GM19099 (cell line): ENCODE measurements around the gene CACNG3.

ENCODE experiments used
- POLR2A ChIP-seq: IDR thresholded peaks from 3 replicates; pipeline ENCODE4 v1.6.1; 2011; ENCODE audit warnings: low read depth; ENCODE audit not compliant: insufficient read length; ENCODE audit errors: extremely low read depth

CACNG3 gene

GRCh38 chr16:24302636-24303035 lies 46.5 kb downstream of the CACNG3 start:
- TF ChIP-seq POLR2A = no peak

- TF ChIP-seq POLR2A = no peak
These were observed 52.1 kb downstream of the CACNG3 start for GRCh38 chr16:24308200-24308599.

DNA sequence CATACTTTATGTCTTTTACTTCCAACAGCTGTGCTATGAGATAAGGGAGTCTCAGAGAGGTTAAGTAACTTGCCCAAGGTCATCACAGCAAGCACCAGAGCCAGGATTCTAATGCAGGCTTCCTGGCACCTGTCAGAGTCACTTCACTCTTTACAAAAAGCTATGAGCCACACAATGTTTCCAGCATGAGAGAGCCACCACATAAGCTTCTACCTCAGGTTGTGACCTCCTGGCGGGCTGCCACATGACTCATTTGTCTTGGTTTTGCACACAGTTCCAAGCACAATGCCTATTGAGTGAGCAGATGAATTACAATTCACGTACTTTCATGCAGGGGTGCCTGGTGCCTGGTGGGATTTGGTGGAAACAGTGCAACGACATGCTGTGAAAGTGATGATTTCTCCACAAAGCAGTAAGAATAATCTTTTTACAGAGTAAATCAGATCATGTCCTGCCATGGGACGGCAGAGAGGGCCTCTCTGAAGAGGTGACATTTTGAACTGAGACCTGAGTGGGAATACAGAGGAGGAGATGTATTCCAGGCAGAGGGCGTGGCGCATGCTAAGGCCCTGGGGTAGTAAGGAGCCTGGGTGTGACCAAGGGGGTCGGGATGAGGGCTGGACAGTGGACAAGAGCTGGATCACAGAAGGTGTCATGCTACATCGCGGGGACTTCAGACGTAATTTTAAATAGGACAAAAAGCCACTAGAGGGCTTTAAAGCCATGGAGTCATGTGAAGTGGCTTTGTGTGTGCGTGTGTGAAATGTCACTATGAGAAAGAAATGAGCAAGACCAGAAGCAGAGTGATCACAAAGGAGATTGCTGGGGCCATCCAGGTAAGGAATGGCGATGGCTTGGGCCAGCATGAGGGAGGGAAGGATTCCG lies 53.4 kb downstream of the CACNG3 start:
- no peak for TF ChIP-seq POLR2A

GRCh38 chr16:24315343-24315742 lies 59.2 kb downstream of the CACNG3 start:
- no peak for TF ChIP-seq POLR2A

GRCh38 chr16:24318680-24319079 lies 62.5 kb downstream of the CACNG3 start:
- no peak for TF ChIP-seq POLR2A

- no peak for TF ChIP-seq POLR2A
These were observed 63.1 kb downstream of the CACNG3 start for GRCh38 chr16:24319126-24319814.

DNA sequence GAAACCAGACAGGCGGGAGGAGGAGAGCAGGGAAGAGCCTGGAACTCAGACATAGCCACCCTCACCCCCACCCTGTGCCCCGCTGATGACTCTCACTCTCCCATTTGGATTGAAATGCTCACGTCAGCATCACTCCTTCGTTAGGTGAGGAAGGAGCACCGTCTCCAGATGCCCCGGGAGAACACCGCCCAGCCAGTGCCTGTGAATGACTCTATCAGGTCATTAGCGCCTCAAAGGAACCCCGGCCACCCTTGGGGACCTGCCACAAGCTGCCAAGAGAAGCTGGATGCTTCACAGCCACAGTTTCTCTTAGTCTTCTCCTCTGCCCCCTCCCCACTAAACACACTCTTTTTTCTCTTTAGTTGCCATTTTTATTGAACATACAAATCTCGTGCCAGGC lies 66.0 kb downstream of the CACNG3 start:
- TF ChIP-seq POLR2A = no peak

GRCh38 chr16:24324421-24324820 lies 68.3 kb downstream of the CACNG3 start:
- no peak for TF ChIP-seq POLR2A

DNA sequence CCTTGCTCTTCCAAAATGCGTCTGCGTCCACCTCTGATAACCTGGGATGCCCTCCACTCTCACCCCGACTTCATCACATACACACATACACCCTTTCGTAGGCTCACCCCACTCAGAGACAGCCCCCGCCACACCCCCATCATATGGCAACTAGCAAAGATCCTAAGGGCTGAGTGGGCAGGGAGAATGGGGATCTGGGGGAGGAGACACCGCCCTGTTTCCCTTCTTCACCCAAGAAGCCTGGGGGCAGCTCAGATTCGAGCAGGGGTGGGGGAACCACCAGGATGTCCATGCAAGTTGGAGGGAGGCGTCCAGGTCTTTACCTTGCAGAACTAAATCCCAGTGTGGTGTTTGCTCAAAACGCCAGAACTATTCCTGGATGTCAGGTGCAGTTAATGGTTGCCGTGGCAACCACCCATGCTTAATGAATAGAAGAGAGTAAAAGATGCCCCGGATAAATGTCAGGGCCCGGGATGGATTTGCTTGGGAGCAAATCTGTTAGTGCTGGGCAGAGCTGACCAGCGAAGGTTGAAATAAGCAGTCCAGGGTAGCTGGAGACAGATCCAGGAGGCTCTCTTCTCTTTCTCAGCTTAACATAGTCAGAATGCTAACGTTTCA lies 72.8 kb downstream of the CACNG3 start:
- TF ChIP-seq POLR2A = no peak

- TF ChIP-seq POLR2A = no peak
These were observed 76.0 kb downstream of the CACNG3 start for GRCh38 chr16:24332178-24332577.

DNA sequence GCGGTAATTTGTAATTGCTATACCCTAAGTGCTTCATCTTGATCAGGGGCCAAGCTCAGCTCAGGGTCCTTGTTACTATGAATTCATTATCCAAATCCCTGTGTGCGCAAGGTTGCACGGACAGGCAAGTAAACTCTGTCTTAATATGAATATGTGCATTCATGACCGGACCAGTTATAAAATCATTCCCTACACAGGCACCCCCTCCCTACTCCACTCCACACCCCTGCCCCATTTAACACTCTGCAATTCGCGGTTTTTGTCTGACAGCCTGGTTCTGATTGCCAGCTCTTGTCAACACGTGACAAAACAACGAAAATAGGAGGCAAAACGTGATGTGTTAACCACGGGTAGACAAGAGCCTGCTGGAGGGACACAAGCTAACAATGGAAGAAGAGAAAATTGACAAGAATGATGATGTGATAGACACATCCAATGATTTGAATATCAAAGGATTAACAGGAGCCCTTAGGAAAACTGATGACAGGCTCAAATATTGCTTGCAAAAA lies 76.5 kb downstream of the CACNG3 start:
- TF ChIP-seq POLR2A = no peak

DNA sequence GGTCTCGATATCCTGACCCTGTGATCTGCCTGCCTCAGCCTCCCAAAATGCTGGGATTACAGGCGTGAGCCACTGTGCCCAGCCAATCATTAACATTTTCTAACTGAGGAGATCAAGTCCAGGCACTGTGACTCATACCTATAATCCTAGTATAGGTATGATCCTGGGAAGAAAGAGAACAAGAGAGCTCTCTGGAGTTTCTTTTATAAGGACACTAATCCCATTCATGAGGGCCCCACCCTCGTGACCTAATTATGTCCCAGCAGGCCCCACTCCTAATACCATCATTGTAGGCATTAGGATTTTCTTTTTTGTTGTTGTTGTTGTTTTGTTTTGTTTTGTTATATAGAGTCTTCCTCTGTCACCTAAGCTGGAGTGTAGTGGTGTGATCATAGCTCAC lies 80.4 kb downstream of the CACNG3 start:
- no peak for TF ChIP-seq POLR2A

DNA sequence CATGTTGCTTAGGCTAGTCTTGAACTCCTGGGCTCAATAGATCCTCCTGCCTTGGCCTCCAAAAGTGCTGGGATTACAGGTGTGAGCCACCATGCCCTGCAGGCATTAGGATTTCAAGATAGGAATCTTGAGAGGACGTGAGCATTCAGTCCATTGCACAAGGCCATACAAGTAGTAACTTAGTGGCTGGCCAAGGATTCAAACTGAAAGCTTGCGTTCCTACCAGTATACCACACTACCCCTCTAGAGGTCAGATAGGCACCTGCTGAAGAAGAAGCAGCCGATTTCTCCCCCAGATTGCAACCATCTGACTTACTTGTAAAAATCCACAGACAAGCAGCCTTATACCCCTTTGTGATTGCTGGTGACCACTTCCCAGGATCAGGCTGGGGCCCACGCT lies 80.9 kb downstream of the CACNG3 start:
- no peak for TF ChIP-seq POLR2A

DNA sequence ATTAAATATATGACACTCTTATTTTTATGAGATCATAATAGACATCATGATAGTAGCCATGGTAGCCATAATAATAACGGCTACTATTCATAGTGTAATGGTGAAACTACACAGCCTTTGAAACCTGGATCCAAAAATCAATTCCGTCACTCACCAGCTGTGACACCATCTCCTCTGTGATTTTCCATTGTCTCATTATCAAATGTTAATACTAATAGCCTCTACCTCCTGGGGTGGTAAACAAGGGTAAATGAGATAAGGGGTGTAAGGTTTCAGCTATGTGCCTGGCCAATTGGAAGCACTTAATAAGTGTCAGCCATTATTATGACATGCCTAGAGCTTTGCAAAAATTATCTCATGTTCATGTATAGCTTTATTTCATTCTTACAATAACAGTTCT lies 88.6 kb downstream of the CACNG3 start:
- TF ChIP-seq POLR2A = no peak

DNA sequence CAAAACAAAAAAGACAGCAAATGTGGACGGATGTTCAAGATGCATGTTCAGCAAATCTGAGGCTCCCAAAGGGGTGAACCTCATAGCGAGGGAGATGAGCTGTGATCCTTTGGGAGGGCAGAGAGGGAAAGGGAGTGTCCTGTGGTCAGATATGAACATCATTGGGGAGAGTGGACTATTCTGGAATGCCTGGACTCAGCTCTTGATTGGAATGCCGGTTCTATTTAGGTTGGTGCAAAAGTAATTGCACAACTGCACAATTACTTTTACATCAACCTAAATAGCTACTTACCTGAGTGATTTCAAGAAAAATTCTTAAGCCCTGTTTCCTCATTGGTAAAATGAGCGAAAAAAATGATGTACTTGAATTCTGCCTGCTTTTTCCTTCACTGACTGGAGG lies 89.6 kb downstream of the CACNG3 start:
- no peak for TF ChIP-seq POLR2A
